Left colon (tissue), 2 donors: Measurements from ENCODE around the gene SCTR. TPM values are rescaled to one million over a fixed set of nuclear protein-coding genes. Genes with fewer than 3 reads are reported as not detected.
"Not testable (repeated sequence)": the region's sequence is repeated elsewhere in the genome, so short reads cannot be mapped to it uniquely, and the experiment has no call there.

Experiments
- ATAC-seq: fragments of 200-7000 bp; cut with Tn5 transposase; one replicate; pipeline ENCODE4 v1.9.1; 2020; ENCODE audit warnings: mild to moderate bottlenecking, moderate library complexity
- DNase-seq, 2 donors: peaks; one replicate each; pipeline ENCODE4 v3.0.0-alpha.2; 2020
- intact Hi-C, 2 donors: fragments of 100-400 bp; cut with DNase I in 1 of 2; cut with micrococcal nuclease in 1 of 2; formaldehyde crosslinking; loops; one replicate each; pipeline versions ENCODE4 v1.11.2 to v1.14.0; 2022; cut with DNase I, micrococcal nuclease
- total RNA-seq, 2 donors: library from RNA; stranded (reverse); fragmentation: NEBNext Ultra II Directional; extraction: Animal tissue kit (Norgen Biotek cat#: 25700); gene quantifications; one replicate each; pipeline ENCODE4 v1.2.1, GENCODE V29; 2021
- donor health status: DM: no; HTN: no; CAD: no.
- donor health status: DM: yes; HTN: yes; CAD: no.

Gene SCTR
- total RNA-seq, 2 donors from 2014 or later = 0.45 TPM; not detected in 1

GRCh38 chr2:119407430-119408220 is 116.7 kb downstream of the SCTR start:
- intact Hi-C loops = loop anchor here (2.0 to 10.0 kb wide), 3 partner anchors 67 to 247 kb away; no protein-coding TSS in a partner anchor
- ATAC-seq (peak; percentile 66), DNase-seq (no peak)

- intact Hi-C loops = loop anchor here (10.0 kb wide), 2 partner anchors 70 to 250 kb away; no protein-coding TSS in a partner anchor
- ATAC-seq (no peak), DNase-seq (no peak)
Observed at GRCh38 chr2:119405151-119405550, 119.1 kb downstream of the SCTR start.

- intact Hi-C loops = loop anchor here (10.0 kb wide), 2 partner anchors 71 to 251 kb away; no protein-coding TSS in a partner anchor
- ATAC-seq, DNase-seq: not testable (repeated sequence)
Observed at GRCh38 chr2:119403618-119404017, 120.7 kb downstream of the SCTR start.

GRCh38 chr2:119402645-119403560 is 121.4 kb downstream of the SCTR start:
- peak; percentile 93 for ATAC-seq
- intact Hi-C loops = loop anchor here (10.0 kb wide), 2 partner anchors 72 to 252 kb away; no protein-coding TSS in a partner anchor
- peak; percentile 51 to 83 for DNase-seq

- ATAC-seq (no peak), DNase-seq (no peak)
- intact Hi-C loops = loop anchor here (10.0 kb wide), 2 partner anchors 73 to 253 kb away; no protein-coding TSS in a partner anchor
Observed at GRCh38 chr2:119402106-119402505, 122.2 kb downstream of the SCTR start.

- DNase-seq (no peak), ATAC-seq (no peak)
- intact Hi-C loops = no loop called here
Observed at GRCh38 chr2:119397196-119397595, 127.1 kb downstream of the SCTR start.

- DNase-seq = no peak
- no peak for ATAC-seq
- intact Hi-C loops = no loop called here
Observed at GRCh38 chr2:119393971-119394748, 130.1 kb downstream of the SCTR start.

Other genes starting within 250 kb of the SCTR start
- 1 to 10 TPM; 5.3 to 6.8 TPM for gene C2orf76, start 157.6 kb downstream of the SCTR start, total RNA-seq
- gene DBI, start 157.5 kb downstream of the SCTR start, total RNA-seq = 100 to 1,000 TPM; 194 to 300 TPM
- 100 to 1,000 TPM in 1 of 2 donors, 10 to 100 TPM in 1; 71.8 to 119 TPM for gene TMEM37, start 92.6 kb downstream of the SCTR start, total RNA-seq
- not detected for gene CFAP221, start 20.0 kb upstream of the SCTR start, total RNA-seq
- gene TMEM177, start 154.7 kb upstream of the SCTR start, total RNA-seq = 10 to 100 TPM; 18.6 to 20.1 TPM
- gene PTPN4, start 235.4 kb upstream of the SCTR start, total RNA-seq = 10 to 100 TPM; 25.1 to 25.9 TPM